SK-N-SH (cell line): ENCODE results near the gene GPANK1. TPM values are rescaled to one million over a fixed set of nuclear protein-coding genes. Genes with fewer than 3 reads are reported as not detected.

Source experiments
- CTCF ChIA-PET: fragments of 300-600, 350-600 bp; formaldehyde crosslinking; extraction: SDS; loops from one replicate; lab custom pipeline; 2021; lab: Yijun Ruan, JAX
- POLR2A ChIA-PET: fragments of 350-600 bp; sonication (Branson Sonifier 250); formaldehyde crosslinking; extraction: SDS; loops from one replicate; lab custom pipeline; 2020; ENCODE audit warnings: antibody characterized with exemption, inconsistent platforms; lab: Yijun Ruan, JAX
- DNase-seq: peaks from one replicate; pipeline ENCODE4 v3.0.0; 2012
- H2AFZ ChIP-seq: fragments of 200-600 bp; sonication (generic); 2 replicates; pipeline ENCODE4 v1.8.1; 2016; ENCODE audit warnings: antibody characterized with exemption, mild to moderate bottlenecking, low read depth
- H3F3A ChIP-seq: fragments of 200-600 bp; sonication (generic); replicated peaks from 2 replicates; pipeline ENCODE3; 2016; ENCODE audit warnings: antibody characterized with exemption, mild to moderate bottlenecking; ENCODE audit not compliant: insufficient read depth
- H3K27ac ChIP-seq, 2 experiments: fragments of 200-500 bp in 1 of 2; fragments of 200-600 bp in 1 of 2; sonication (Bioruptor generic) in 1 of 2; sonication (generic), shearing (Covaris generic) in 1 of 2; 2 replicates each; pipeline versions ENCODE4 v1.5.1 to v1.6.1; 2014 to 2016; ENCODE audit warnings: low read depth in 2 of 2, inconsistent platforms in 1 of 2, low read length in 1 of 2, mild to moderate bottlenecking in 1 of 2, mixed read lengths in 1 of 2
- H3K27me3 ChIP-seq: fragments of 200-600 bp; sonication (generic), shearing (Covaris generic); 2 replicates; pipeline ENCODE4 v1.6.1; 2016; ENCODE audit warnings: mixed run types; ENCODE audit not compliant: insufficient read depth
- H3K36me3 ChIP-seq, 2 experiments: fragments of 200-500 bp in 1 of 2; fragments of 200-600 bp in 1 of 2; sonication (Bioruptor generic) in 1 of 2; sonication (generic) in 1 of 2; replicated peaks in 1 of 2; 2 replicates each; pipeline versions ENCODE3 to v1.5.1; 2014 to 2016; ENCODE audit warnings: low read length in 1 of 2, mild to moderate bottlenecking in 1 of 2; ENCODE audit not compliant: insufficient read depth in 2 of 2, control insufficient read depth in 1 of 2
- H3K4me1 ChIP-seq, 2 experiments: fragments of 200-500 bp in 1 of 2; fragments of 200-600 bp in 1 of 2; sonication (Bioruptor generic) in 1 of 2; sonication (generic), shearing (Covaris generic) in 1 of 2; 2 replicates each; pipeline versions ENCODE4 v1.5.1 to v1.6.1; 2014 to 2016; ENCODE audit warnings: low read depth in 1 of 2, low read length in 1 of 2, mixed run types in 1 of 2; ENCODE audit not compliant: insufficient read depth in 2 of 2, control insufficient read depth in 1 of 2
- H3K4me2 ChIP-seq: fragments of 200-600 bp; sonication (generic), shearing (Covaris generic); 2 replicates; pipeline ENCODE4 v1.6.1; 2017; ENCODE audit warnings: mixed run types
- H3K4me3 ChIP-seq, 2 experiments: fragments of 200-500 bp in 1 of 2; fragments of 200-600 bp in 1 of 2; sonication (Bioruptor generic) in 1 of 2; sonication (generic), shearing (Covaris generic) in 1 of 2; 2 replicates each; pipeline versions ENCODE4 v1.5.1 to v1.8.1; 2014 to 2016; ENCODE audit warnings: low read depth in 2 of 2, inconsistent platforms in 1 of 2, low read length in 1 of 2, mild to moderate bottlenecking in 1 of 2, mixed read lengths in 1 of 2, moderate library complexity in 1 of 2
- H3K79me2 ChIP-seq: fragments of 200-600 bp; sonication (generic); 2 replicates; pipeline ENCODE4 v1.8.1; 2017; ENCODE audit warnings: mild to moderate bottlenecking; ENCODE audit not compliant: insufficient read depth
- H3K9ac ChIP-seq: fragments of 200-600 bp; sonication (generic); 2 replicates; pipeline ENCODE4 v1.6.1; 2017; ENCODE audit warnings: mixed run types
- H3K9me2 ChIP-seq: fragments of 200-600 bp; sonication (generic); 2 replicates; pipeline ENCODE4 v1.6.1; 2017; ENCODE audit warnings: mixed run types
- H3K9me3 ChIP-seq: fragments of 200-600 bp; sonication (generic); 2 replicates; pipeline ENCODE4 v1.6.1; 2017; ENCODE audit warnings: mixed run types, mild to moderate bottlenecking, moderate library complexity
- H4K20me1 ChIP-seq: fragments of 200-600 bp; sonication (generic); 2 replicates; pipeline ENCODE4 v1.6.1; 2017; ENCODE audit warnings: mild to moderate bottlenecking, mixed run types; ENCODE audit not compliant: insufficient read depth
- CHD2 ChIP-seq: fragments of 150-350 bp; IDR thresholded peaks from 2 replicates; pipeline ENCODE4 v1.6.1; 2018; ENCODE audit warnings: low read length; ENCODE audit not compliant: partially characterized antibody
- ELF1 ChIP-seq: IDR thresholded peaks from 2 replicates; pipeline ENCODE4 v1.4.0; 2012
- EP300 ChIP-seq, 2 experiments: IDR thresholded peaks; 2 replicates each; pipeline versions ENCODE4 v1.4.0 to v1.6.1; 2012; ENCODE audit warnings: borderline replicate concordance in 1 of 2, low read depth in 1 of 2, low read length in 1 of 2
- FOSL2 ChIP-seq: IDR thresholded peaks from 2 replicates; pipeline ENCODE4 v1.4.0; 2012; ENCODE audit warnings: low read depth, mild to moderate bottlenecking, moderate library complexity, borderline replicate concordance
- FOXJ3 ChIP-seq: sonication (generic); formaldehyde crosslinking; IDR thresholded peaks from 2 replicates; pipeline ENCODE4 v1.5.1; 2020; ENCODE audit warnings: mild to moderate bottlenecking, missing genetic modification reagents
- GABPA ChIP-seq: IDR thresholded peaks from 2 replicates; pipeline ENCODE4 v1.4.0; 2012; ENCODE audit warnings: low read depth, mild to moderate bottlenecking
- GATA2 ChIP-seq: sonication (generic); formaldehyde crosslinking; IDR thresholded peaks from 2 replicates; pipeline ENCODE4 v1.5.0; 2020; ENCODE audit warnings: mild to moderate bottlenecking, missing genetic modification reagents
- MEF2A ChIP-seq: IDR thresholded peaks from 2 replicates; pipeline ENCODE4 v1.4.0; 2012; ENCODE audit warnings: low read depth, borderline replicate concordance
- MXI1 ChIP-seq: IDR thresholded peaks from 2 replicates; pipeline ENCODE4 v1.6.1; 2012; ENCODE audit warnings: mild to moderate bottlenecking, low read depth, low read length, improper control_type of control experiment
- NFIC ChIP-seq: IDR thresholded peaks from 2 replicates; pipeline ENCODE4 v1.4.0; 2012; ENCODE audit warnings: borderline replicate concordance
- RAD21 ChIP-seq: IDR thresholded peaks from 2 replicates; pipeline ENCODE4 v1.6.1; 2012; ENCODE audit warnings: mild to moderate bottlenecking, low read length
- REST ChIP-seq: IDR thresholded peaks from 2 replicates; pipeline ENCODE4 v1.6.1; 2012; ENCODE audit warnings: mild to moderate bottlenecking, low read depth, low read length, moderate library complexity
- RXRA ChIP-seq: IDR thresholded peaks from 2 replicates; pipeline ENCODE4 v1.4.0; 2012; ENCODE audit warnings: low read depth, mild to moderate bottlenecking, borderline replicate concordance
- SIN3A ChIP-seq: IDR thresholded peaks from 2 replicates; pipeline ENCODE4 v1.6.1; 2012; ENCODE audit warnings: low read depth, mild to moderate bottlenecking, low read length, moderate library complexity, borderline replicate concordance
- SMC3 ChIP-seq: IDR thresholded peaks from 2 replicates; pipeline ENCODE4 v1.6.1; 2012; ENCODE audit warnings: low read depth, low read length, improper control_type of control experiment
- TCF12 ChIP-seq: IDR thresholded peaks from 2 replicates; pipeline ENCODE4 v1.4.0; 2012
- TEAD4 ChIP-seq: IDR thresholded peaks from 2 replicates; pipeline ENCODE4 v1.4.0; 2012; ENCODE audit warnings: mild to moderate bottlenecking, borderline replicate concordance; ENCODE audit not compliant: insufficient read depth
- WGBS: methylation state at CpG from one replicate; pipeline ENCODE4 v1.1.6; 2017; ENCODE audit warnings: low lambda C conversion rate; 5-methylcytosine and 5-hydroxymethylcytosine counted together
- polyA plus RNA-seq, 3 experiments: library from polyadenylated mRNA; depleted of rRNA; stranded (reverse); fragments of >200 nt; gene quantifications; 2 replicates each; pipeline ENCODE4 v1.2.3, GENCODE V29; 2012
- TF ChIP-seq, protein P1 (sequence below): fragments of 150-350 bp; IDR thresholded peaks from 2 replicates; pipeline ENCODE4 v1.6.1; 2016; ENCODE audit warnings: mild to moderate bottlenecking, low read depth, low read length
- TF ChIP-seq, protein P2 (sequence below): IDR thresholded peaks from 2 replicates; pipeline ENCODE4; 2012

The GPANK1 gene
- polyA plus RNA-seq, 1 of the 3 experiments (the other 2 are of a cell fraction): 19.1 TPM

GRCh38 chr6:31642798-31643570, 21.8 kb downstream of the GPANK1 start:
- Histone ChIP-seq H3F3A (peaks cover 31% of the 10 kb centered on the region), H3K9me3 (no peaks in the 10 kb centered on the region), H3K27me3 (no peaks in the 10 kb centered on the region), H3K4me1 (no peaks in the 10 kb centered on the region), H3K9ac (no peak overlapping the region), H3K36me3 (peaks cover 46 to 84% of the 10 kb centered on the region in 2 experiments), H3K9me2 (no peaks in the 10 kb centered on the region), H3K79me2 (peaks cover 4% of the 10 kb centered on the region; the same call in 1 of the 2 replicates), H3K4me2 (no peak overlapping the region)
- ChIA-PET CTCF (interaction anchor here (0.9 to 1.4 kb wide), 4 partner anchors 10 to 97 kb away, joined by 3 to 5 read pairs (median 4); partner anchors contain the start of genes ATP6V1G2 and GPANK1), POLR2A (interaction anchor here (2.2 kb wide), 1 partner anchor 9 kb away, joined by 11 read pairs; no protein-coding TSS in a partner anchor)
- no peak for TF ChIP-seq ELF1
- TF ChIP-seq NFIC: no peak
- no peak for TF ChIP-seq TCF12
- no peak for TF ChIP-seq FOXJ3 (CRISPR knock-in tag)
- no peak for TF ChIP-seq CHD2
- TF ChIP-seq GATA2: no peak
- TF ChIP-seq SIN3A: no peak
- TF ChIP-seq MXI1: no peak
- TF ChIP-seq FOSL2: no peak
- no peak for TF ChIP-seq GABPA
- TF ChIP-seq RXRA: no peak
- TF ChIP-seq MEF2A: no peak
- TF ChIP-seq, all 33 proteins: peak for 0
- 90% methylated on average over 5 of the region's 6 CpGs for WGBS
- no peak overlapping the region for H3K4me3 ChIP-seq
- no peaks in the 10 kb centered on the region for H4K20me1 ChIP-seq
- H2AFZ ChIP-seq: no peak overlapping the region
- DNase-seq: no peak
- H3K27ac ChIP-seq: no peak overlapping the region

DNA sequence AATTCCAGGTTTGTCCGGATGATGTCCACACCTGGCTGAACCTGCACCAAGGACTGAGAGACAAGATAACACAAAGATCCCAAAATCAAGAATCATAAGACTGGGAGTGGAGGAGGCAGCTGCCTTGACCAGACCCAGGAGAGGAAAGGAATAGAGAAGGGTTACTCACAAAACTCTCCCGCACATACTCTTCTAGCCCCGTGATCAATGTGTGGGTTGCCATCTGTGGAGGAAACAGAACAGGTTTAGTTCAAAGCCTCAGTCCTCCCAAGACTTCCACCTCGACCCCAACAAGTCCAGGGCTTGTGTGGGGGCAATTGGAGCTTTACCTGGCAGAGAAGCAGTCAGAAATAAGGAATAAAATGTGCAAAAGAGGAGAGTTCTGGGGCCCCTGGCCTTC, 23.4 kb downstream of the GPANK1 start:
- peaks cover 43% of the 10 kb centered on the region for H3F3A ChIP-seq
- H3K9ac ChIP-seq: no peak overlapping the region
- ChIA-PET POLR2A (interaction anchor here (1.0 kb wide), 1 partner anchor 15 kb away, joined by 3 read pairs; no protein-coding TSS in a partner anchor), CTCF (interaction anchor here (1.1 kb wide), 1 partner anchor 67 kb away, joined by 3 read pairs; no protein-coding TSS in a partner anchor)
- no peak overlapping the region for H3K4me3 ChIP-seq
- TF ChIP-seq SMC3: no peak
- TF ChIP-seq TEAD4: no peak
- TF ChIP-seq, protein P1, sequence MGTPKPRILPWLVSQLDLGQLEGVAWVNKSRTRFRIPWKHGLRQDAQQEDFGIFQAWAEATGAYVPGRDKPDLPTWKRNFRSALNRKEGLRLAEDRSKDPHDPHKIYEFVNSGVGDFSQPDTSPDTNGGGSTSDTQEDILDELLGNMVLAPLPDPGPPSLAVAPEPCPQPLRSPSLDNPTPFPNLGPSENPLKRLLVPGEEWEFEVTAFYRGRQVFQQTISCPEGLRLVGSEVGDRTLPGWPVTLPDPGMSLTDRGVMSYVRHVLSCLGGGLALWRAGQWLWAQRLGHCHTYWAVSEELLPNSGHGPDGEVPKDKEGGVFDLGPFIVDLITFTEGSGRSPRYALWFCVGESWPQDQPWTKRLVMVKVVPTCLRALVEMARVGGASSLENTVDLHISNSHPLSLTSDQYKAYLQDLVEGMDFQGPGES: no peak
- TF ChIP-seq TCF12: no peak
- TF ChIP-seq CHD2: no peak
- no peak for TF ChIP-seq REST
- TF ChIP-seq, protein P2, sequence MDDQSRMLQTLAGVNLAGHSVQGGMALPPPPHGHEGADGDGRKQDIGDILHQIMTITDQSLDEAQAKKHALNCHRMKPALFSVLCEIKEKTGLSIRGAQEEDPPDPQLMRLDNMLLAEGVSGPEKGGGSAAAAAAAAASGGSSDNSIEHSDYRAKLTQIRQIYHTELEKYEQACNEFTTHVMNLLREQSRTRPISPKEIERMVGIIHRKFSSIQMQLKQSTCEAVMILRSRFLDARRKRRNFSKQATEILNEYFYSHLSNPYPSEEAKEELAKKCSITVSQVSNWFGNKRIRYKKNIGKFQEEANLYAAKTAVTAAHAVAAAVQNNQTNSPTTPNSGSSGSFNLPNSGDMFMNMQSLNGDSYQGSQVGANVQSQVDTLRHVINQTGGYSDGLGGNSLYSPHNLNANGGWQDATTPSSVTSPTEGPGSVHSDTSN: no peak
- TF ChIP-seq RAD21: no peak
- TF ChIP-seq EP300 (IDR thresholded peaks at IDR 0.05; ENCODE audit: borderline replicate concordance in 1 of 2, low read depth in 1 of 2, low read length in 1 of 2): no peak
- H4K20me1 ChIP-seq: no peaks in the 10 kb centered on the region
- no peak overlapping the region for H3K27ac ChIP-seq
- H3K79me2 ChIP-seq: peaks cover 4% of the 10 kb centered on the region; the same call in 1 of the 2 replicates
- H3K9me3 ChIP-seq: no peaks in the 10 kb centered on the region
- DNase-seq: no peak
- H3K9me2 ChIP-seq: no peaks in the 10 kb centered on the region
- no peaks in the 10 kb centered on the region for H3K27me3 ChIP-seq
- no peak overlapping the region for H3K4me2 ChIP-seq
- WGBS: 95% methylated on average over 4 of the region's 4 CpGs
- H3K36me3 ChIP-seq: peaks cover 37 to 88% of the 10 kb centered on the region in 2 experiments
- no peak overlapping the region for H2AFZ ChIP-seq
- no peaks in the 10 kb centered on the region for H3K4me1 ChIP-seq
